ENCODE measurements around the gene SIL1.

The SIL1 gene

DNA sequence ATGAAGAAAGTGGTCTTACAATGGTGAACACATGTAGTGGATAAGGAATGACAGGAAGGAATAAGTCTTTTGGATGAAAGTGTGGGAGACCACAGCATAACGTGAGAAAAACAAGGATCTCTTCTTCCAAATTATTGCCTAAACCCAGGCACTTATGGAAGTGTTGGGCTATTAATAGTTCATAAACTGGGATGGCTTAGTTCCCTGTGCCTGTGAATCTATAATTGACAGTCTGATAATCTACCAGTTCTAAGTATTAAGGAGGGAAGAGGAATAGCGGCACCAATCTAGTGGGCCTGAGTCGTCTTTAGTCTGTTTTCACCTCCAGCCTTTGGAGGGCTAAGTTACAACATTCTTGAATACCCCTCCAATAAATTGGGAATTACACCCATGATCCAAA, 283.8 kb downstream of the SIL1 start:
- no peak for DNase-seq
- intact Hi-C loops (cut with DNase I): loop anchor here (10.0 kb wide), 1 partner anchor 270 kb away; no protein-coding TSS in a partner anchor

- intact Hi-C loops (cut with DNase I): loop anchor here (10.0 kb wide), 1 partner anchor 269 kb away; no protein-coding TSS in a partner anchor
- DNase-seq: no peak
These were observed 284.4 kb downstream of the SIL1 start for GRCh38 chr5:138913773-138914172.

GRCh38 chr5:138912093-138912492, 286.1 kb downstream of the SIL1 start:
- intact Hi-C loops (cut with DNase I): loop anchor here (10.0 kb wide), 1 partner anchor 267 kb away; no protein-coding TSS in a partner anchor
- no peak for DNase-seq

- intact Hi-C loops (cut with DNase I): loop anchor here (10.0 kb wide), 1 partner anchor 267 kb away; no protein-coding TSS in a partner anchor
- DNase-seq: no peak
These were observed 286.7 kb downstream of the SIL1 start for GRCh38 chr5:138911441-138911840.

GRCh38 chr5:138910546-138911185, 287.5 kb downstream of the SIL1 start:
- DNase-seq: no peak
- intact Hi-C loops (cut with DNase I): loop anchor here (10.0 kb wide), 1 partner anchor 266 kb away; no protein-coding TSS in a partner anchor

DNA sequence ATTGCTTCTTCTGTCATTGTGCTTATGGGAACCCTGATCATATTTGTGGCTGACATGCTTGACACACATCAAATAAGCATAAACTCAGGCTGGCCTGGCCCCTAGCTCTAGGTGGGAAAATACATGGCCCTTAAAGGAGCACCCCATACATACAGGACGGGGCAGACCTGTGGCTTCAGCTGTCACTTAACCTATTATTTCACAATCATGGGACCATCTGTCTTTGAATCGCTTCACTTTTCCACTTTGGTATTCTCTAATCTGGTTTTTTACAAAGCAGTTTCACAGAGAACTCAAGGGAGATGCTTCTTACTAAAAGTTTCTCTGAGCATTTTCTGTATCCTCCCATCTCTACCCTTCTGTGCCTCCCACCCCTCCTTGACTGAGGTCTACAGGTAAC, 288.4 kb downstream of the SIL1 start:
- no peak for DNase-seq
- intact Hi-C loops (cut with DNase I): loop anchor here (10.0 kb wide), 1 partner anchor 265 kb away; no protein-coding TSS in a partner anchor

GRCh38 chr5:138905541-138905940, 292.6 kb downstream of the SIL1 start:
- intact Hi-C loops (cut with DNase I): no loop called here
- DNase-seq: no peak

GRCh38 chr5:138903130-138903775, 294.9 kb downstream of the SIL1 start:
- intact Hi-C loops (cut with DNase I): no loop called here
- no peak for DNase-seq

DNA sequence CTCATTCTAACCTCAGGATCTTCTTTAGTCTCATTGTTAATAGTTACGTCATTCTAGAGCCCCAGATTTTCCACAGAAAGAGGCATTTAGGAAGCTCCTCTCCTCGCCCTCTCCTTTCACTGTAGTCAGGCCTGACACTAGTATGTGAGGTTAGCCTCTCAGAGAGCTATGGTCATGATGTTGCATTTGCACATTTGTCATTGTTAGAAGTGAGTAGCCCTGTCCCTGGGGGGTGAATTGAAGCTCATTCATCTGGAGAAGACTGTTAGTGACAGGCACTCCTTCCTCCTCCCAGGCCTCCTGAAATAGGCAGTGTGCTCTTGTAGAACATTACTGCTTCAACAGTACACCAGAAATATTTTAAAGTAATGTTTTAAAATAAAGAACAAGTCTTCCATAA, 296.5 kb downstream of the SIL1 start:
- intact Hi-C loops (cut with DNase I): no loop called here
- no peak for DNase-seq

GRCh38 chr5:138900281-138900965, 297.7 kb downstream of the SIL1 start:
- no peak for DNase-seq
- intact Hi-C loops (cut with DNase I): no loop called here

DNA sequence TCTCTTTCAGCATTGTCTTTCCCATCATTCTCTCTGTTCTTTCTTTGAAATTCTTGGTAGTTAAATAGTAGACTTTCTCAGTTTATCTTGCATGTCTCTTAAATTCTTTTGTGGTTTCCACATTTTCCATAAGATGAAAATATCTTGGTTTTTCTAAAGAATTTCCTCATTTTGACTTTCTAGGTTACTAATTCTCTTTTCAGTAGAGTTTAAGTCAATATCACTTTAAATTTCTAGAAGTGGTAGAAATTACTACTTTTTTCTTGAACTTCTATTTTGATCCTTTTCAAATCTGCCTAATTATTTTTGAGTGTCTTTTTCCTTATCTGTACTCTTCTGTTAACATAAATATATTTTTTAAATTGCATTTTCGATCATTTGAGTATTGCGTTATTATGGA, 299.4 kb downstream of the SIL1 start:
- DNase-seq: no peak
- intact Hi-C loops (cut with DNase I): no loop called here

DNA sequence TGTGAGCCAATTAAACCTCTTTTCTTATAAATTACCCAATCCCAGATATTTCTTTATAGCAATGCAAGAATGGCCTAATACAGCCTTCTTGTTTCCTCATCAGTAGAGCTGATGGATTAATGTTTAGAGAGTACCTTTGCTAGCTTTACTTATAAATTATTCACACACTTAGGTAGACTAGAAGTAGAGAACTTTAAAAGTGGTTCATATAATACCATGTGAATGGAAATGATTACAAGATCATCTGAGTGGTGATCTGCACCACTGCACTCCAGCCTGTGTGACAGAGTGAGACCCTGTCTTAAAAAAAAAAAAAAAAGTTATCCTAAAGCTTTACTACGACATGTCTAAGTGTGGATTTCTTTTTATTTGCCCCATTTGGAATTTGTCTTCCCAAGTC, 299.9 kb downstream of the SIL1 start:
- intact Hi-C loops (cut with DNase I): no loop called here
- no peak for DNase-seq
